K562 (cell line): Measurements from ENCODE around the gene SLC12A9. TPM values are rescaled to one million over a fixed set of nuclear protein-coding genes. Genes with fewer than 3 reads are reported as not detected.
A peak's percentile ranks its signal among the peaks of the same experiment; 100 is the strongest.

Experiments used
- ATAC-seq: fragments of 200-7000 bp; cut with Tn5 transposase; 3 replicates; pipeline ENCODE4 v1.9.1; 2020; ENCODE audit warnings: moderate library complexity
- BruUV-seq: library from RNA; stranded (reverse); fragments of 400-500 nt; replicated peaks from 2 replicates; lab custom pipeline; 2021; lab: Mats Ljungman, UMichigan
- CTCF ChIA-PET: fragments of 300-600 bp; formaldehyde crosslinking; extraction: SDS; loops from one replicate; lab custom pipeline; 2021; ENCODE audit warnings: low intra/inter-chr PET ratio; lab: Yijun Ruan, JAX
- POLR2A ChIA-PET: fragments of 300-600, 350-650 bp; sonication (Branson Sonifier 250); formaldehyde crosslinking; extraction: SDS; loops from one replicate; lab custom pipeline; 2021; ENCODE audit warnings: antibody characterized with exemption, inconsistent platforms; lab: Yijun Ruan, JAX
- DNase-seq, 4 experiments: peaks; one replicate each; pipeline versions ENCODE4 v3.0.0 to v3.0.0-alpha.2; 2011 to 2018; ENCODE audit warnings: low spot score in 3 of 4, mixed read lengths in 3 of 4; ENCODE audit errors: extremely low read depth in 1 of 4
- FAIRE-seq: peaks from 2 replicates; lab custom pipeline; 2011; peaks lifted over from hg19 to GRCh38; lab: Jason Lieb, UNC
- H2AFZ ChIP-seq: 2 replicates; pipeline ENCODE4 v1.6.0; 2011; ENCODE audit warnings: low read depth, low read length, control low read depth, inconsistent platforms
- H3K27ac ChIP-seq: fragments of 200-600 bp; 3 replicates; pipeline ENCODE4 v1.8.0; 2011; ENCODE audit warnings: low read depth, mild to moderate bottlenecking, control low read depth, inconsistent platforms, low read length, moderate library complexity, mixed read lengths; ENCODE audit errors: extremely low read depth
- H3K27me3 ChIP-seq, 2 experiments: fragments of 300-600 bp in 1 of 2; 2 replicates in 1 of 2; 3 replicates in 1 of 2; pipeline versions ENCODE4 v1.6.0 to v1.8.0; 2011; ENCODE audit warnings: inconsistent platforms in 2 of 2, low read length in 2 of 2, mild to moderate bottlenecking in 1 of 2, mixed read lengths in 1 of 2, moderate library complexity in 1 of 2; ENCODE audit not compliant: control insufficient read depth in 2 of 2, insufficient read depth in 2 of 2
- H3K36me3 ChIP-seq: fragments of 300-600 bp; 3 replicates; pipeline ENCODE4 v1.8.0; 2011; ENCODE audit warnings: mild to moderate bottlenecking, low read length, inconsistent platforms; ENCODE audit not compliant: control insufficient read depth, insufficient read depth
- H3K4me1 ChIP-seq, 2 experiments: fragments of 200-600 bp in 1 of 2; replicated peaks in 1 of 2; 2 replicates in 1 of 2; 3 replicates in 1 of 2; pipeline versions ENCODE4 v1.5.1 to v1.8.0; 2011; ENCODE audit warnings: inconsistent platforms in 2 of 2, low read length in 2 of 2, mild to moderate bottlenecking in 1 of 2, mixed read lengths in 1 of 2, moderate library complexity in 1 of 2; ENCODE audit not compliant: control insufficient read depth in 2 of 2, insufficient read depth in 2 of 2
- H3K4me2 ChIP-seq: 2 replicates; pipeline ENCODE4 v1.6.1; 2011; ENCODE audit warnings: low read length, control low read depth, inconsistent platforms, mixed read lengths; ENCODE audit not compliant: insufficient read depth
- H3K4me3 ChIP-seq: fragments of 200-600 bp; sonication (generic), shearing (Covaris generic); 2 replicates; pipeline ENCODE4 v1.5.1; 2016; ENCODE audit warnings: control low read depth, inconsistent platforms
- H3K79me2 ChIP-seq: fragments of 200-600 bp; 3 replicates; pipeline ENCODE4 v1.8.0; 2011; ENCODE audit warnings: low read length, inconsistent platforms; ENCODE audit not compliant: control insufficient read depth, insufficient read depth
- H3K9ac ChIP-seq, 2 experiments: 2 replicates each; pipeline versions ENCODE4 v1.6.0 to v1.6.1; 2011; ENCODE audit warnings: low read depth in 2 of 2, low read length in 2 of 2, control low read depth in 1 of 2, inconsistent platforms in 1 of 2, mild to moderate bottlenecking in 1 of 2, mixed read lengths in 1 of 2; ENCODE audit not compliant: insufficient read depth in 1 of 2
- H3K9me1 ChIP-seq: one replicate; pipeline ENCODE4 v1.6.0; 2011; ENCODE audit warnings: inconsistent platforms, mild to moderate bottlenecking, low read length, moderate library complexity; ENCODE audit not compliant: control insufficient read depth, insufficient read depth
- H3K9me3 ChIP-seq: replicated peaks from 2 replicates; pipeline ENCODE4 v1.5.1; 2011; ENCODE audit warnings: low read depth, low read length, inconsistent platforms; ENCODE audit not compliant: control insufficient read depth, insufficient read depth
- H4K20me1 ChIP-seq: replicated peaks from 2 replicates; pipeline ENCODE4 v1.6.1; 2011; ENCODE audit warnings: low read length, inconsistent platforms, mixed read lengths; ENCODE audit not compliant: control insufficient read depth, insufficient read depth
- GTF2E2 ChIP-seq: fragments of 200-800 bp; sonication (Bioruptor generic); IDR thresholded peaks from 2 replicates; pipeline ENCODE4 v1.6.1; 2016; ENCODE audit warnings: missing genetic modification characterization, missing compliant biosample characterization
- MBD2 ChIP-seq: sonication (generic); IDR thresholded peaks from 2 replicates; pipeline ENCODE4 v1.6.1; 2016; ENCODE audit warnings: low read depth, borderline replicate concordance
- MEF2A ChIP-seq: IDR thresholded peaks from 2 replicates; pipeline ENCODE4 v1.6.1; 2011; ENCODE audit warnings: low read depth, mild to moderate bottlenecking, low read length, moderate library complexity; ENCODE audit not compliant: control insufficient read depth
- POLR2B ChIP-seq: fragments of 450-650 bp; IDR thresholded peaks from 2 replicates; pipeline ENCODE4 v1.6.1; 2018; ENCODE audit warnings: low read depth; ENCODE audit not compliant: partially characterized antibody
- POLR2G ChIP-seq: fragments of 200-400 bp; formaldehyde crosslinking; IDR thresholded peaks from 2 replicates; pipeline ENCODE4 v1.6.1; 2017; ENCODE audit warnings: low read depth, mild to moderate bottlenecking, antibody characterized with exemption, low read length, moderate library complexity
- PRPF4 ChIP-seq: fragments of 200-400 bp; formaldehyde crosslinking; IDR thresholded peaks from one replicate; pipeline ENCODE4 v1.6.1; 2017; ENCODE audit warnings: low read length, low read depth, mild to moderate bottlenecking; ENCODE audit not compliant: insufficient read depth, poor library complexity, severe bottlenecking
- RBFOX2 ChIP-seq: fragments of 200-400 bp; formaldehyde crosslinking; IDR thresholded peaks from 2 replicates; pipeline ENCODE4 v1.6.1; 2017; ENCODE audit warnings: low read depth, mild to moderate bottlenecking, low read length, moderate library complexity
- RFX5 ChIP-seq: IDR thresholded peaks from 2 replicates; pipeline ENCODE4 v1.6.1; 2011; ENCODE audit warnings: low read depth, mild to moderate bottlenecking, improper control_type of control experiment, low read length
- ZNF143 ChIP-seq: sonication (generic); formaldehyde crosslinking; IDR thresholded peaks from 2 replicates; pipeline ENCODE4 v1.9.0; 2022; ENCODE audit warnings: mild to moderate bottlenecking, missing genetic modification reagents
- ZNF253 ChIP-seq: fragments of 250-450 bp; sonication (Bioruptor Pico); conservative IDR thresholded peaks from 2 replicates; pipeline ENCODE4 v1.6.1; 2021; ENCODE audit warnings: mild to moderate bottlenecking
- WGBS: fragments of 100-300 bp; shearing (Covaris generic); methylation state at CpG from one replicate; pipeline ENCODE4 v1.1.6; 2016; ENCODE audit warnings: low coverage, mixed read lengths; ENCODE audit not compliant: insufficient coverage; ENCODE audit errors: missing lambda C conversion rate; 5-methylcytosine and 5-hydroxymethylcytosine counted together
- in situ Hi-C: fragments of 300-500 bp; cut with MboI; formaldehyde crosslinking; loops from 4 replicates; pipeline ENCODE4 v1.15.0; 2018; ENCODE audit warnings: inconsistent platforms, mixed read lengths
- intact Hi-C: fragments of 100-400 bp; cut with micrococcal nuclease; formaldehyde crosslinking; loops from 2 replicates; pipeline ENCODE4 v1.14.2; 2022
- polyA plus RNA-seq, 8 experiments: library from polyadenylated mRNA; depleted of rRNA in 4 of 8; stranded (reverse) in 5 of 8; unstranded in 3 of 8; fragments of >200 nt; fragmentation: Nextera tagmentation in 2 of 8; fragmentation: Illumina TruSeq in 1 of 8; extraction: Ambion mirVana in 2 of 8; extraction: Trizol in 1 of 8; gene quantifications; 2 replicates each; pipeline versions ENCODE4 v1.2.1 to v1.2.3, GENCODE V29; 2011 to 2014; ENCODE audit warnings: inconsistent platforms in 1 of 8, missing spikeins in 1 of 8
- total RNA-seq, 7 experiments: library from RNA; depleted of rRNA in 6 of 7; stranded (reverse); fragments of >200 nt in 6 of 7; fragmentation: Illumina TruSeq in 2 of 7; extraction: Trizol in 2 of 7; gene quantifications; 2 replicates each; pipeline versions ENCODE4 v1.2.1 to v1.2.3, GENCODE V29; 2011 to 2021; ENCODE audit warnings: low replicate concordance in 1 of 7
- TF ChIP-seq, protein P1 (sequence below), 2 experiments: fragments of 250-450 bp in 1 of 2; fragments of 450-650 bp in 1 of 2; sonication (Bioruptor Pico) in 1 of 2; IDR thresholded peaks; 2 replicates each; pipeline versions ENCODE4 v1.6.1 to v1.8.0; 2016 to 2021; ENCODE audit warnings: mild to moderate bottlenecking in 2 of 2, moderate library complexity in 2 of 2, missing compliant biosample characterization in 1 of 2, missing genetic modification characterization in 1 of 2

SLC12A9 gene
- total and polyA plus RNA-seq, 9 of the 15 experiments (the other 6 are each of a cell fraction or from before 2014, with no cell fraction given): 0.06 to 20.2 (median 10.7) TPM

DNA sequence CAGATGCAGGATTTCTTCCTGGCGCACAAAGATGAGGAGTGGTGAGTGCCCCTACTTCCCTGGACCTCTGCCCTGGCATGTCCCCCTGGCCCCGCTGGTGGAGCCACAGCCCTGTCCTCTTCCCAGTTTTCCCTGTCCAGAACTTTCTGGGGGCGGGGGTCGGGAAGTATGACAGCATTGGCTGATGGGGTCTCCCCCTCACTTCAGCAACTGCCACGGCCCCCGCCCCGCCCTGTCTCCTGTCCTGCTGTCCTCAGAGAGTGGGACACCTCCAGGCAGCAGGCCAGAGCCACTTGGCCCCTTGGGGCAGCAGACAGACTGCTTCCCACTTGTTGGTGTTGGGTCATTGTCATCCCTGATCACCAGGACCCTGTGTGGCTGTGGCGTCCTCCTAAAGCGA is 29.7 kb downstream of the SLC12A9 start:
- TF ChIP-seq RBFOX2 (peak; percentile 6; the same call in 1 of the 2 replicates), MEF2A (no peak)
- Histone ChIP-seq H3K4me1 (peaks cover 10 to 35% of the 10 kb centered on the region in 2 experiments), H3K4me2 (no peak overlapping the region), H3K9me1 (peaks cover 7% of the 10 kb centered on the region), H4K20me1 (peaks cover 28% of the 10 kb centered on the region; the same call in 1 of the 2 replicates), H3K79me2 (peaks cover 63% of the 10 kb centered on the region), H3K27me3 (no peaks in the 10 kb centered on the region), H3K9me3 (no peaks in the 10 kb centered on the region), H3K9ac (peak overlapping the region in 1 of 2 experiments; percentile 3; a peak in 1 of 4 replicates), H3K36me3 (peaks cover 99% of the 10 kb centered on the region), H3K27ac (no peak overlapping the region), H2AFZ (no peak overlapping the region), H3K4me3 (no peak overlapping the region)
- ATAC-seq (no peak), DNase-seq (no peak), FAIRE-seq (no peak)
- intact Hi-C loops: no loop called here
- ChIA-PET CTCF (no interaction called here), POLR2A (interaction anchor here (0.5 kb wide), 1 partner anchor 370 kb away, joined by 3 read pairs; no protein-coding TSS in a partner anchor)
- 98% methylated on average over 9 of the region's 9 CpGs for WGBS
- no TSS peak for BruUV-seq
- in situ Hi-C loops: no loop called here

DNA sequence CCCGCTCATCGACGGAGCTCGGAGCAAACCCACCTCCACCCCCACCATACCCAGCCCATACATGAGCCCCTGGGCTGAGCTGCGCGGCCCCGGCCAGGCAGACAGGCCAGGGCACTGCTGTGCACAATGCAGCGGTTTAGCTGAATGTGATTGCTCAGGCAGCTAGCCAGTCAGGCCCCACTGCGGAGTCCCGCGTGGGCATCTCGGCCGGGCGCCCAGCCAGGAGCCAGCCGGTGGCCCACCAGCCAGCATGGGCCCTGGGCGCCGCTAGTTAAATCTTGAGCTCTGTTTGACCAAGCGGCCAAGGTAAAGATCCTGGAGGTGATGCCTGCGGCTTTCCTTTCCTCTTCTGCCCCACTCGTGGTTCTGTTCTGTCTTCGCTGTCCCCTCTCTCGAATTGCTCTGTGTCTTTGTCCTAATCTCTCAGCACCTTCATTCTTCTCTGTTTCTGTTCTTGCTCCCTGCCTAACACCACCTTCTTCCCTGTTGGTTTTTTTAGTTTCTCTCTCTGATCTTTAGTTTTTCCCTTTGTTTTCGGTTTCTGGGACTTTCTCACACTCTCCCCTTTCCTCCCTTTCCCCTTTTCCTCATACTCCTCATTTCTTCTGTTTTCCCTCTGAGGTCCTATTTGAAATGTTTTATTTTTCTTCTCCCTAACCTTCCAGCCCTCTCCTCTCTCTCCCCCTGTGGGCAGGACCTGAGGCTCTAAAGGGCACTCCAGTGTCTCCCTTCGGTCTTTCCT is 30.4 kb downstream of the SLC12A9 start:
- Histone ChIP-seq H3K9ac (peak overlapping the region in 1 of 2 experiments; percentile 40; a peak in 1 of 4 replicates), H3K27ac (peak overlapping the region; percentile 1; the same call in 1 of the 3 replicates), H4K20me1 (peaks cover 35% of the 10 kb centered on the region), H3K27me3 (no peaks in the 10 kb centered on the region), H3K79me2 (peaks cover 63% of the 10 kb centered on the region), H3K4me2 (no peak overlapping the region), H3K36me3 (peaks cover 99% of the 10 kb centered on the region), H3K9me1 (peaks cover 9% of the 10 kb centered on the region), H2AFZ (no peak overlapping the region), H3K4me1 (peaks cover 18 to 41% of the 10 kb centered on the region in 2 experiments), H3K9me3 (no peaks in the 10 kb centered on the region), H3K4me3 (no peak overlapping the region)
- whole genome bisulfite sequencing: 97% methylated on average over 21 of the region's 24 CpGs
- TF ChIP-seq, protein P1, sequence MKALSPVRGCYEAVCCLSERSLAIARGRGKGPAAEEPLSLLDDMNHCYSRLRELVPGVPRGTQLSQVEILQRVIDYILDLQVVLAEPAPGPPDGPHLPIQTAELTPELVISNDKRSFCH (CRISPR knock-in tag; IDR thresholded peaks at IDR 0.05): no peak
- TF ChIP-seq, protein P1 (tag; IDR thresholded peaks at IDR 0.05): no peak
- TF ChIP-seq RBFOX2 (peak; percentile 66), ZNF253 (no peak), GTF2E2 (no peak), MBD2 (no peak), RFX5 (no peak), PRPF4 (no peak), POLR2G (peak; percentile 51), POLR2B (peak; percentile 26), ZNF143 (CRISPR knock-in tag) (no peak)
- no peak for FAIRE-seq
- ChIA-PET POLR2A (interaction anchor here (0.5 kb wide), 1 partner anchor 370 kb away, joined by 3 read pairs; no protein-coding TSS in a partner anchor), CTCF (no interaction called here)
- intact Hi-C loops: no loop called here
- ATAC-seq: no peak
- DNase-seq: no peak
- BruUV-seq: no TSS peak
- in situ Hi-C loops: no loop called here
